Fibroblast of skin of right biceps (primary cell): ENCODE data around the gene YY1.
"Not testable (repeated sequence)": the region's sequence is repeated elsewhere in the genome, so short reads cannot be mapped to it uniquely, and the experiment has no call there.

Source experiments
- DNase-seq: peaks from one replicate; pipeline ENCODE4 v3.0.0-alpha.2; 2013

Gene YY1

DNA sequence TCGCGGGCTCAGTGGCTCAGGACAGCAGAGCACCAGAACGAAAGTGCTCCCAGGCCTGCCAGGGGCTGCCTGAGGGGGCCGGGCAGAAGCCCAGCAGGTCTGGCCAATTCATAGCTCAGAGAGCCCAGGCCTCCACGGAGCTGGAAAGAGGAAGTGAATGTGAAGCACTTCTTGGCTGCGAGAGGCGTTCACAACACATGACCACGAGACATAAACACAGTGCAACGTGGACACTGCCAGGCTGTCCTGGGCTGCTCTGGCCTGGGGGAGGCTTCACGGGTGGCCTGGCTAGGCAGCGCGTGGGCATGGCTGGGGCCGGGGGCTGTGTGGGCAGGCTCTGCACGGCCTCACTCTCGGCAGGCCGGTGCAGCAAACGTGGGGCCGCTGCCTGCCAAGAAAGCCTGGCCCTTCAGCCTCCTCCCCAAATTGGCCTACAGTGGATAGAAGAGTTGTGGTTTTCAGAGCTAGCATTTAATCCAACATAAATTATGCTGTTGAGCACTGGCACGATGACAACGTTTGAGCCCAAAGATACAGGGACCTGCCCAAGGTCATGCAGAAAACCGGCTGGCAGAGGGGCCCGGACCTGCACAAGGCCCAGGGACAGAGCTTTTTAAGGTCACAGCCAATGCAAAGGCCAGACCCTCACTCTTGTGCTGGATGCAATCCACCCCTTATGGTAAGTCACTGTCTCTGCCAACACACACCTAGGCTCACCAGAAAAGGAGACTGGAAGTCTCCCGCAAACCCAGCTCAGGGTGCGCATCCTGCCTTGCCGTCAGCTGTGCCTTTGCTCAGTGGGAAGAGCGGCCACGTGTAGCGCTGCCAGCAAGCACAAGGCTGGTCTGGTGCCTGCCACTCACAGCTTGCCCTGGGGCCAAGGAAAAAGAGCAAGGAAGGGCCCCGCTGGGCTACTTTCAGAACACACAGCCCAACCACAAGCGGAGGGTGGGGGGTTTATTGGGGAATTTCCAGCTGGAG, 58.7 kb downstream of the YY1 start:
- no peak for DNase-seq

DNA sequence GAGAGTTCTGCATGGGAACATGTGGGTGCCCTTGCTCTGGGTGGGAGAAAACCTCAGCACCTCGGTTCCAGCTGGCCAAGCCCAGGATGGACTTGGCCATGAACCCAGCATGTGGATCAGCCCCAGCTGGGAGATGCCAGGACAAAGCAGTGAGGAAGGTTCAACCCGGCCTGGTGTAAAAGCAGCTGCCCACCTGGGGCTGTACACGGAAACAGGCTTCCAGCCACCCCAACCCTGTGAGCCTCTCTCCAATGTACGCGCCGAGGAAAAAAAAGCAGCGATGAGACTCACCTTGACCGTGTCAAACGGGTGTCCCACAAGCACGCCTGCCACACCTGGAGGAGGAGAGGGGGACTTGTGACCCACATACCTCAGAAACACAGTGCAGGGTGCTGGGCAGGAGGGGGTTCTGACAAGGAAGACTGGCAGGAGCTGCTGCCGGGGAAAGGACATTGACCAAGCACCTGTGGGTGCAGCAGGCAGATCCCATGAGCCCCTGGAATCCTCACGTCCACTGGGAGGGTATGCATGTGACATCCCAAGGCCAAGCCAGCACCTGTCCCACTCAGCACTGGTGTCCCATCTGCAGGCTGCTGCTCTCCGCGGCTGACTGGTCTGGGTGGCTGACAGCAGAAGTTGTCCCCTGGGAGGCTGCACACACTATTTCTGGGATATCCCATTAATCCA, 59.8 kb downstream of the YY1 start:
- DNase-seq, result no peak

DNA sequence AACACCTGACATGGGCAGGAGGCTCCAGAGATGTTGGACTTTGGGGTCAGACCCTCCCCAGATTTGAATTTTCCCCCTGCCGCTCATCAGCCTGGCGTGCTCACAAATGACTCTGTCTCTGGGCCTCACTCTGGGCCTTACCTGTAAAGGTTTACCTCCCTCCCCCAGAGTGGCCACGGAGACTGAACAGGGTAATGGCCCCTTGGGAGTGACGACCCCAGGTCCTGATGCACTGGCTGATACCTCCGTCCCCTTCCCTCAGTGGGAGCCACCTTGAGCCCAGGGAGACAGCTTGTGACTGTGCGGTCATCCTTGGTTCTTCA, 60.3 kb downstream of the YY1 start:
- no peak for DNase-seq

DNA sequence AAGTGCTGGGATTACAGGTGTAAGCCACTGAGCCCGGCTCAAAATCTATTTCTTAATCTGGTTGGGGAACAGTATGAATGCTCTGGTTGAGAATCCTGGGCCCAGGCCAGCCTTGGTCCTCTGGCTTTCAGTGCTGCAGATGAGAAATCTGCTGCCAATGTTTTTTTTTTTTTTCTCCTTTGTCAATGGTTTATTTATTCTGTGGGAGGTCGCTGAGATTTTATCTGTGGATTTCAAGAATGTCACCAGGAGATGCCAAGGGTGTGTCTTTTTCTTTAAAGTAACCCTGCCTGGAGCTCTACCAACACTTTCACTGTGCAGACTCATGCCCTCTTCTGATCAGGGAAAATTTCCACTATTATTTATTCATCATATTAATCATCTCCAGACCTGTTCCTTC, 63.7 kb downstream of the YY1 start:
- DNase-seq, result no peak

DNA sequence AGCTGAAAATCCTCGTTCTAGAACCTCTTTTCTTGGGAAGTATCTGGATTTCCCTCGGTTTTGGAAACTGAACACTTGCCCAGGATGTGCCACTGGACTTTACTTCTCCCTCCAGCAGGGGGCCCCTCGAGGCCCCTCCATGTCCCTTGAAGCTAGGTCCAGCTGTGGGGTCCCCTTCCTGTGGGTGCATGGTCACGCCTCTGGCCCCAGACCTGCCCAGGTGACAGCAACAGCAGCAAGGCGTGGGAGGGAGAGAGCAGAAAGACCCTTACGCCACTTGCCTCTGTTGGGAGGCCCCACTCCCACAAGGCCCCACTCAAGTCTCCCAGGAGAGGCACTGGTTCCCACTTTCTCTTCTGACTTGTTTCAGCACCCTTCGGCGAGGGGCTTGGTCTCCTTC, 64.2 kb downstream of the YY1 start:
- DNase-seq, result no peak

DNA sequence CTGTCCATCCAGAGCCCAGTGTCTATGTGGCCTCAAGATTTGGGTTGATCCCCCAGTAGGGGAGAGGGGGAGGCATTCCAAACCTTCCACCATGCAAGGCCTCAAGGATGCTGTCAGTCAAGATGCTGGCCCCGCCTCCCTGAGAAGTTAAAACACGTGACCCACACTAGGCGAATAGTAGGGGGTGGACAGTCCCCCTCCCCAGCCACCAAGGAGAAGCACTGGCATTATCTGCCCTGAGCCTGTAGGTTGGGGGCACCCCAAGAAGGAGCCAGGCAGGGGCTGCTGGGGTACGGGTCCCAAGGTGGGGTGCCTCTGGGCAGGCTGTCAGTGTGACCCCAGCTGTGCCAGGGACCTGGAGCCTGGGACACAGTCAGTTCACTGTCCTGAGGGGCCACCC, 65.0 kb downstream of the YY1 start:
- no peak for DNase-seq

DNA sequence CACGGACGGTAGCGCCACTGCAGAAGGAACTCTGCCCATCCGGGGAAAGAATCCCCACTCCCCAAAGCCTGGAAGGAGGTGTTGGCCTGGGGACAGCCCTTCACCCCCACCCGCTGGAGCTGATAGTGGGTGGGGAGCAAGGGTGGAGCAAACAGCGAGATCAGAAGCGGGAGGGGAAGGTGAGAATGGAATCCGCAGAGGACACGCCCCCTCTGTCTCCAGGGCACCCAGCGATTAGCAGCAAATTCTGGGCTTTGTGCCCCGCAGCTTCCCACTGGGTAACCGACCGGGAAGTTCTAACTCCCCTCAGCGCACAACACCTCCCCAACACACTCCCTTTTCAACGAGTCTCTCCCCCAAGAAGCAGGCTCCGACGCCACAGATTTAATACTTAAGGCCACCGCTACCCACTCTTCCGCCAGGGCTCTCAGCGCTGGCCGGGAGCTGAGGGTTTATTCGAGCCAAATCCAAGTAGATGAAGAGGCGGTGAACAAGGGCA, 65.9 kb downstream of the YY1 start:
- DNase-seq, result peak; percentile 22

DNA sequence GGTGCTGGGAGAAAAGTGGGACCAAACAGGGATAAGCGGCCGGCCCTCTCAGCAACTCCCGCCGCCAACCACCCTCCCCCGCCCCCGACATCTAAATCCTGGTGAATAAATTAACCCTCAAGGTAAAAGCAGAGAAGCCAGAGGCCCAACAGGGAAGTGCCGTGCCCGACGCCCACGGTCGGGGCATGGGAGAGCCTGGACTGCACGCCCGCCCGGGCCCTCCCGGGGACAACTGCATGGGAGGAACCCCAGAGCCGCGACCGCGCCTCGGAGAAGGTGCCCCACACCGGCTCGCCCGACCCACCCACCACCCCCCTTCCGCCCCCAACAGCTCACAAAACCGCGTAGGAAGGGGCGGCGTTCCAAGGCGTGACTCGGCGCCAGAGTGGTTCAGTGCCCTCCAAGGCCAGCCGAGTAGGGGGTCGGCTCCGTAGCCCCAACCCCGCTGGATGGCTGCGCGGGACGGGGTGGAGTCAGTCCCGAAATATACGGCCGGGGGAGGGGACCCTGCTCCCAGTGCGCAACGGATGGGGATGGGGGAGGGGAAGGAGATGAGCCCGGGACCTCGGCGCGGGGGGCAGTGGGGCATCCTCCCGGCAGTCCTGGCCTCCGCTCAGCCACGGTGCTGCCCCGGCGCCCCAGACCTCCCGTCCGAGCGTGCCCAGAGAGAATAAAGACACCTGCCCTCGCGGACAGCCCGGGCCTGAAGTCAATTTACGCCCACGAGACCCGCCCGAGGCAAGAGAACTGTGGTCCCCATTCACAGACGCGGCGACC, 66.6 kb downstream of the YY1 start:
- peak; percentile 25 for DNase-seq

DNA sequence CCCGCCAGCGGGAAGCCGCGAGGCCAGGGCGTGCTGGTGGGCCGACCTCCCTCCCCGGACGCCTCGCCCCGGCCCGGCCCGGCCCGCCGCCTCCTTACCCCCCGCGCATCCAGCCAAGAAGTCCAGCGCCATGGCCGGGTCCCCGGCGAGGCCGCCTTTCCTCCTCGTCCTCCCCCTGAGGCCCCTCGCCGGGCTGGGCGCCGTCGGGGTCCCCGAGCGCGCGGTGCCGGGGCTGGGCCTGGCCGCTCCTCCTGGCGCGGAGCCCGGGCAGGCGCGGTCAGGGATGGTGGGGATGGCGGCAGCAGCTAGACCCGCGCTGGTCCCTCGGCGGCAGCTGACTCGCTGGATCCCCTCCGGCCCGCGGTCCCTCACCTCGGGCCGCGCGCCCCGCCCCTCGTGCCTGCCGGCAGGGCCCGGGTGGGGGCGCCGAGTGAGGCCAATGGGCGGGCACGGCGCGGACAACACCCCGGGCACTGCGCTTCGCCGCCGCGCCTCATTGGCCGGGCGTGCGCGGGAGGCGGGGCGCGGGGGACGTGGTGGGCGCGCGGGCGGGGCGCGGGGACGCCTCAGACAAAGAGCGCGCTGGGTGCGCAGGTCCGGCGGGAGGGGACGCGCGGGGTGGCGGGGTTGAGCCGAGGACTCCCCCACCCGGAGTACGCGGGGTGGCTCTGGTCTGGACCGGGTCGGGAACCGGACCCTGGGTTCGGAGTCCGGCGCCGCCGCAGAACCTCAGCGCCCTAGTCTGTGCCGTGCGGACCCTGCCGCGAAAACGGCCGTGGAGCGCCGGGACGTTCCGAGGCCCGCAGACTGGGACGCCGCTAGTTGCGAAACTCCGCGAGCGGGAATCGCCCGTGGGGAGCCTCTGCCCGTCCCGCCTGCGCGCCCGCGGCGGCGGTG, 67.4 kb downstream of the YY1 start, which contains the start of gene SLC25A29:
TSS of gene SLC25A29 (minus strand) at position 344 of the 897 bp plus-strand sequence. CDS start at position 132, 212 bp downstream.
- DNase-seq, result peak; percentile 89

DNA sequence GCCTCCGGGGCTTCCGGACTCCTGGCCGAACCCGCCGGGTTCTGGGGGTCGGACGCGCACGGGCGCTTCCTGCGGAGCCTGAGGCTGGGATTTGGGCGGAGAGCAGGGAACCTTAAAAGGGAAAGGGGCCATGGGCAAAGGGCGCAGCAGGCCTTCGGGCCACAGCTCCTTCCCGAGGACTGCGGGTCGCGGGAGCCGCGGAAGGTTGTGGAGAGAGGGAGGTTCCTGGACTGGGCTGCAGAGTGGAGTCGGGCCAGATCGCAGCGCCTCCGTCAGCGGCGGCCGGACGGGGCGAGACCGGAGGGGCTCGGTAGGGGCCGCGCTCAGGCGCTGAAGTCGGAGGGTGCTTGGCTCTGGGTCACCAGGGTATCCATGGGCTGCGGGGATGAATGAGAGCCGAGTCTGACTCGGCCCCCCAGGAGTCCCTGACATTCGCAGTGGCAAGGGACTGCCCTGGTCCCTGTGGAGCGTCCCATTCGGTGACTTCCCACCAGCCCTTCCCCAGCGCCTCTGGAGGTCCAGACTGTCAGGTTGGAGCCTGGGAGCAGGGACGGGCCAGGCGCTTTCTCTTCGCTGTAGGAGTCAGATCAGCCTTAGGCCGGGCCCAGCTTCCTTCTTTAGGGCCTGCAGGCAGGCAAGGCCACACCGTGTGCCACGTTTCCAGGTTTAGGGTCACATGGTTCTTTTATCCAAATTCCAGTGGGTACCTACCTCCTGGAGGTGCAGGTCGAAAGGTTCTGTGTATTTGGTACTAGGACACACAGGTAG, 68.2 kb downstream of the YY1 start:
- peak; percentile 19 for DNase-seq

DNA sequence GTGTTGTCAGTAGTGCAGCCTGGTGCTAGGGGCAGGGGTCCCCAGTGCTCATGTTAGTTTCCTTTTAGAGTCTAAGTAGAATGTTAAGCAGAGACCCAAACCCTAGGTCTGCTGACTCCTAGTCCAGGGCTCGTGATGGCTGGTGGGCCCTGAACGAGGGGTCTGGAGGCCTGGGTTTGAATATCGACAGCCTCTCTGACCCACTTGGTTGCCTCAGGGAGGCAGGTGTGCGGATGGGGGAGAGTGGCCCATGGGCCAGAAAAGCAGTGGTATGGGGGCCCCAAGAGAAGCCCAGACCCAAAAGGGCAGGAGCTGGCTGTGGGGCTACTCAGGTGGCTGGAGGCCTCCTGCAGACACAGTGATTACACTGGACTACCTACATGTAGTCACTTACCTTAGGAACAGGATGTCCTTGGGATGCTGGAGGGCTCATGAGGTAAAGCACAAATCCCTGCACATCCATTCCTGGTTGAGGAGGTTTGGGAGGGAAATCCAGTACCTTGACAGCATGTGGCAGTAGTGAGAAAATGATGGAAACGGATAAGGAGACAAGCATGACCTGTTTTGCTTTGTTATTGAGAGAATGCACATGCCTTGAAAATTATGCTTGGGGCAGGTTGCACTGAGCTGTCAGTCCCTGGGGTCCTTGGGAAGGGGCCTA, 69.0 kb downstream of the YY1 start:
- DNase-seq, result no peak

DNA sequence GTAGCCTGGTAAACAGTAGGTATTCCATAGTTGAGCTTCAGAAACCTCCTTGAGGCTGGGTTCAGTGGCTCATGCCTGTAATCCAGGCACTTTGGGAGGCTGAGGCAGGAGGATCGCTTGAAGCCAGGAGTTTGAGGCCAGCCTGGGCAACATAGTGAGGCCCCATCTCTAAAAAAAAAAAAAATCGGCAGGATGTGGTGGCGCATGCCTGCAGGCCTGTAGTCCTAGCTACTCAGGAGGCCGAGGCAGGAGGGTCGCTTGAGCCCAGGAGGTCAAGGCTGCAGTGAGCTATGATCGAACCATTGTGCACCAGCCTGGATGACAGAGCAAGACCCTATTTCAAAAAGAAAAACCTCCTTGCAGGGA, 69.5 kb downstream of the YY1 start:
- DNase-seq, result not testable (repeated sequence)

DNA sequence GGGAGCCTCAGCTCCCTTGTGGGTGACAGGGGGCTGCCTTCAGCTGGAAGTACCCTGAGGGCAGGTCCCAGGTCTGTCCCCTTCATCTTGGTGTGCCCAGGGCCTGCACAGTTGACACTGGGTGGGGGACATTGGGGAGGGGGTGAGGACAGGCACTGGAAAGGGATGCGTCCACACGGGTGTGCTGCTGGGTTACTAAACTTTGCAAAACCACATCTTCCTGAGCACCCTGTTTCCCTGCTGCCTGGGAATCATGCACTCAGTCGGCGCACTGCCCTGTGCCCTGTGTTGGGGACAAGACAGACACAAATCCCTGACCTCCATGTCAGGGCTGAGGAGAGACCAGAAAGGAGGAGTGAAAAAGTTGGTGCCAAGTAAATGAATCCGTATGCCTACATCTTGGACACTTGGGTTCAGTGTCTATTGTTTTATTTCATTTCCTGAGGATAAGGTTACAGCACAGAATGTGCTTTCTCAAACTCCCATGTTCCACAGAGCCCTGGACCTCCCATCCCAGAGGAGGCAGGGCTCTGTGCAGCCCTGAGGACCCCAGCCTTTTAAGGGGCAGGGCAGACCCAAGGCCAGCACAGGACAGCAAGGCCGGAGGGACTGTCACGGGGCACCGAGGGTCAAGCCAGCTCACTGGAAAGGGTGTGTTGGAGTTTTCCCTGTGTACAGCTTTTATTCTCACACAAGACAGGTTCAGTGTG, 70.2 kb downstream of the YY1 start:
- DNase-seq, result no peak

DNA sequence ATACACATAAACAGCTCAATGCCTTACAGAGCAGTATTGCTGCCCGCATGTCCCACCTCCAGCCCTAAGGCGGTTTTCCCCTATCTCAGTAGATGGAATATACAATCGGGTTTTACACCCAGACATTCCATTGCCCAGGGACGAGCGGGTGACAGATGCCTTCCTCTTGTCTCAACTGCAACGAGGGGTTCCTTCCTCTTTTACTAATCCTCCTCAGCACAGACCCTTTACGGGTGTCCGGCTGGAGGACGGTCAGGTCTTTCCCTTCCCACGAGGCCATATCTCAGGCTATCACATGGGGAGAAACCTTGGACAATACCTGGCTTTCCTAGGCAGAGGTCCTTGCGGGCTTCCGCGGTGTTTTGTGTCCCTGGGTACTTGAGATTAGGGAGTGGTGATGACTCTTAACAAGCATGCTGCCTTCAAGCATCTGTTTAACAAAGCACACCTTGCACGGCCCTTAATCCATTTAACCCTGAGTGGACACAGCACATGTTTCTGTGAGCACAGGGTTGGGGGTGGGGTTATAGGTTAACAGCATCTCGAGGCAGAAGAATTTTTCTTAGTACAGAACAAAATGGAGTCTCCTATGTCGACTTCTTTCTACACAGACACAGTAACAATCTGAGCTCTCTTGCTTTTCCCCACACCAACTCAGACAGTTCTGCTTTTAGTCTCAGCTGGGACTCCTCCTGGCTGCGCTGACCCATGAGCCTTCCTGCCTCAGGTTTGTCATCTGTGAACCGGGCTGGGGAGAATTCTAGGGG, 73.3 kb downstream of the YY1 start:
- not testable (repeated sequence) for DNase-seq

DNA sequence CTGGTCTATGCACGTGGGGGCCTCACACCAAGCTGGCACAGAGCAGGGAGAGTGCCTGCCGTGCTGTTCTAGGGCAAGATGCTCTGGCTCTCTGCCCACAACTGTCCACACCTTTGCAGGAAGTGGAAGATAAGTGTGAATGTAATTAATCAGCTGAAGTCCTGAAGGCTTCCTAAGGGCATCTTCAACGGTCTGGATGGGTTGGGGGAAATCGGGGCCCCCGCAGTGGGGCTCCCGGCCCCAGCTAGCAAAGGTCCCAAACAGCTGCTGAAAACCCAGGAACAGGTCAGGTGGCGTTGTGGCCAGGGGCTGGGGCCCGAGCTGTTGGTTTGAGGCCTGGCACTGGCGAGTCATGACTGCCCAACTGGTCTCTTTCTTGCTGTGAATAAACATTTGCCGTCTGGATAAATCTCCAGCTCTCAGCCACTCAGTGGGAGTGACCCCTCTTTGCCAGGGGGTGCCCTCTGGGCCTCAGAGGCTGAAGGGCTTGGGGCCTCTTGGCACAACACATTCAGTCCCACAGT, 74.0 kb downstream of the YY1 start:
- no peak for DNase-seq

DNA sequence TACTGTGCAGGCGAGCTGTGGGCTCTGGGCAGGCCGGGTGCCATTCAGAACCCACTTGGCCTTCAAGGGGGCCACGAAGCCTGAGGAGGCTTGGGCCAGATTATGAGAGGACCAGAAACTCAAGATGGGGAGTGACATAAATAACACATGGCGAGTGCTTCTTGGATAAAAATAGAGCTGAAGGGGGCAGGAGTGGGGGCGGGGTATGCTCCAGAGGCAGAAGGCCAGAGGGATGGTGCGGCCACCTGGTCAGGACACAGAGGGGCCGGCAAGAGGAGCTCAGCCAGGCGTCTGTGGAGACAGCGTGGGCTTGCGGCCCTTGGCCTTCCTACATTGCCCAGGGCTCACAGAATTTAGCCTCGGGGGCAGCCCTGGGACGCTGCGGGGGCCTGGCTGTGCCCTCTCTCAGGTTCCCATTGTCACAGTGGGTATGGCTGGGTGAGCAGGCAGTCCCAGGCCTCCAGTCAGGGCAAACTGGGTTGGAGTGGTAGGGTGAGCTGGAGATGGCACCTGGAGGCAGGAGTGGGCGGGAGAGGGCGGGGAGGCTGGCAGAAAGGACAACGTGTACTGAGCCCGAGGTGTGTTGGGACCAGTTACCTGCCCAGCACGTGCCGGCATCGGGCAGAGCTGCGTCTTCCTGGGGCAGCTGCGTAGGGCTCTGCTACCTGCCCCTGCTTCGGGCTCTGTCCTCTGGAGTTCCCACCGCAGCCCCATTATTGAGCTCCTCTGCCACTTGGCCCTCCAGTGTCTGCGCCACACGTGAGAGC, 74.7 kb downstream of the YY1 start:
- no peak for DNase-seq

DNA sequence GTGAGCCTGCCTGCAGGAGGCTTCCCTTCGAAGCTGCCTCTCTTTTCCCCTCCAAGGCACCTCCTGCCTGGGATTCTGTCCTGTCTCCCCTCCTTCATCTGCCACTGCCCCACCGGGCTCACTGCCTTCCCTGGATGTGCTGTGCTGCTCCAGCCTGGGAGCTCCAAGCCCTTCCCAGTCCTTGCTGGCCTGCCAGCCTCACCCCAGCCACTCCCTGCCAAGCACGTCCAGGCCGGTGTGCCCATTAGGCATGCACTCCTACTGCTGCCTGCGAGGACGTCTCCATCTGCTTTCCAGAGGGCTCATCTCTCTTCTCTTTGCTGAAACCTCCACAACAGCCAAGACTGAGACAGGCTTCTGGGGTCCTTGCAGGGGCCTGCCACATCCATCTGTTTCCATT, 75.8 kb downstream of the YY1 start:
- DNase-seq, result no peak

DNA sequence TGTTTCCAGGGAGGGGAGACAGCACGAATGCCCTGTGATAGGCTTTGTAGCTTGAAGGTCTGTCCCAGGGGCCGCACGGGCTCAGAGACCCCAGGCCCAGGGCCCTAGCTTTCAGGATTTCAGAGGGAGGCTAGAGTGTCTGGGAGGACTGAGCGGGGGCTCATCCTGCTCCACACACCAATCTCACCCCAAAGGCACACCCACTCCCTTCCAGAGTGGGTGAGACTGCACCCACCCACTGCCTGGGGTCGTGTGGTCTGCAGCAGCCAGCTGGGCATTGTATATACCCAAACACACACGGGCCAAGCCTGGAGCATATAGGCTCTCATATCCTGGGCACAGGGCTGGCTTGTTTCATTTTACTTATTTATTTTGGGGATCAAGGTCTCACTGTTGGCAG, 78.4 kb downstream of the YY1 start:
- DNase-seq, result no peak
